HCT116 (cell line): ENCODE data around the gene GJD3. TPM values are rescaled to one million over a fixed set of nuclear protein-coding genes. Genes with fewer than 3 reads are reported as not detected.

Source experiments
- ATAC-seq: fragments of 200-7000 bp; cut with Tn5 transposase; 2 replicates; pipeline ENCODE4 v1.9.1; 2020; ENCODE audit warnings: mild to moderate bottlenecking, moderate library complexity
- BruUV-seq: library from RNA; stranded (reverse); fragments of 400-500 nt; replicated peaks from 2 replicates; lab custom pipeline; 2021; lab: Mats Ljungman, UMichigan
- CTCF ChIA-PET: fragments of 300-600 bp; sonication (Branson Sonifier 250); formaldehyde crosslinking; loops from one replicate; lab custom pipeline; 2021; ENCODE audit warnings: antibody characterized with exemption; lab: Charles Lee
- POLR2A ChIA-PET: fragments of 300-600, 350-600 bp; sonication (Branson Sonifier 250); formaldehyde crosslinking; loops from one replicate; lab custom pipeline; 2021; ENCODE audit warnings: antibody characterized with exemption; lab: Charles Lee
- RAD21 ChIA-PET, 2 experiments: fragments of 300-600 bp; sonication (Branson Sonifier 250); formaldehyde crosslinking; loops; one replicate each; lab custom pipeline; 2023; ENCODE audit warnings: low total read pairs in 2 of 2; ENCODE audit not compliant: uncharacterized antibody in 2 of 2, unreplicated experiment in 2 of 2, low non-redundant PET in 1 of 2; lab: Charles Lee
- DNase-seq: peaks from one replicate; pipeline ENCODE4 v3.0.0-alpha.2; 2010; ENCODE audit warnings: low read depth, low spot score
- H2AFZ ChIP-seq: fragments of 200-600 bp; shearing (Covaris generic), sonication (generic); 2 replicates; pipeline ENCODE4 v1.6.1; 2017; ENCODE audit warnings: low read depth, mixed run types, mixed read lengths, antibody characterized with exemption, low read length; ENCODE audit not compliant: poor library complexity, severe bottlenecking
- H3K27ac ChIP-seq: 2 replicates; pipeline ENCODE4 v1.5.1; 2012; ENCODE audit warnings: low read depth, low read length
- H3K27me3 ChIP-seq: fragments of 200-600 bp; sonication (generic); 2 replicates; pipeline ENCODE4 v1.6.1; 2016; ENCODE audit warnings: mixed run types, low read length, mixed read lengths; ENCODE audit not compliant: insufficient read depth
- H3K36me3 ChIP-seq, 2 experiments: fragments of 200-500 bp in 1 of 2; fragments of 200-600 bp in 1 of 2; sonication (Bioruptor generic) in 1 of 2; sonication (generic) in 1 of 2; 2 replicates each; pipeline versions ENCODE4 v1.5.1 to v1.6.1; 2014 to 2016; ENCODE audit warnings: low read length in 2 of 2, inconsistent platforms in 1 of 2, mixed read lengths in 1 of 2, mixed run types in 1 of 2; ENCODE audit not compliant: insufficient read depth in 2 of 2, control insufficient read depth in 1 of 2
- H3K4me1 ChIP-seq, 2 experiments: fragments of 200-600 bp in 1 of 2; sonication (generic) in 1 of 2; 2 replicates each; pipeline versions ENCODE4 v1.5.1 to v1.6.1; 2012 to 2017; ENCODE audit warnings: low read length in 2 of 2, inconsistent platforms in 1 of 2, mild to moderate bottlenecking in 1 of 2, mixed read lengths in 1 of 2, mixed run types in 1 of 2, moderate library complexity in 1 of 2; ENCODE audit not compliant: insufficient read depth in 2 of 2, control insufficient read depth in 1 of 2
- H3K4me2 ChIP-seq: fragments of 200-600 bp; sonication (generic); 2 replicates; pipeline ENCODE4 v1.6.1; 2017; ENCODE audit warnings: mixed run types, low read length, mixed read lengths
- H3K4me3 ChIP-seq, 2 experiments: fragments of 200-600 bp in 1 of 2; sonication (generic) in 1 of 2; replicated peaks in 1 of 2; 2 replicates each; pipeline ENCODE4 v1.5.1; 2011 to 2016; ENCODE audit warnings: low read length in 2 of 2, control low read depth in 1 of 2, low read depth in 1 of 2, mild to moderate bottlenecking in 1 of 2, mixed read lengths in 1 of 2, mixed run types in 1 of 2
- H3K79me2 ChIP-seq: fragments of 200-600 bp; sonication (generic); 2 replicates; pipeline ENCODE4 v1.6.1; 2017; ENCODE audit warnings: mild to moderate bottlenecking, mixed run types, low read length, moderate library complexity, mixed read lengths; ENCODE audit not compliant: insufficient read depth
- H3K9ac ChIP-seq: fragments of 200-600 bp; sonication (generic); 2 replicates; pipeline ENCODE4 v1.6.1; 2016; ENCODE audit warnings: low read length, mixed read lengths
- H3K9me2 ChIP-seq: fragments of 200-600 bp; sonication (generic), shearing (Covaris generic); 2 replicates; pipeline ENCODE4 v1.6.1; 2017; ENCODE audit warnings: mixed run types, mild to moderate bottlenecking, moderate library complexity; ENCODE audit not compliant: insufficient read depth
- H3K9me3 ChIP-seq, 2 experiments: fragments of 200-500 bp in 1 of 2; fragments of 200-600 bp in 1 of 2; sonication (Bioruptor generic) in 1 of 2; sonication (generic) in 1 of 2; 2 replicates each; pipeline ENCODE4 v1.6.1; 2014 to 2017; ENCODE audit warnings: low read length in 2 of 2, mixed read lengths in 2 of 2, inconsistent platforms in 1 of 2, low read depth in 1 of 2, mild to moderate bottlenecking in 1 of 2, mixed run types in 1 of 2, moderate library complexity in 1 of 2; ENCODE audit not compliant: control insufficient read depth in 1 of 2, insufficient read depth in 1 of 2
- H4K20me1 ChIP-seq: fragments of 200-600 bp; sonication (generic), shearing (Covaris generic); 2 replicates; pipeline ENCODE4 v1.6.1; 2017; ENCODE audit warnings: mixed run types, mild to moderate bottlenecking, moderate library complexity; ENCODE audit not compliant: insufficient read depth
- ATF3 ChIP-seq: IDR thresholded peaks from 2 replicates; pipeline ENCODE4 v1.6.1; 2012
- ELF1 ChIP-seq: IDR thresholded peaks from 2 replicates; pipeline ENCODE4 v1.6.1; 2012; ENCODE audit warnings: low read depth, borderline replicate concordance
- EZH2 ChIP-seq: fragments of 200-600 bp; sonication (generic); IDR thresholded peaks from 2 replicates; pipeline ENCODE4 v1.6.1; 2017; ENCODE audit warnings: antibody characterized with exemption, mixed run types
- FOSL1 ChIP-seq: IDR thresholded peaks from 2 replicates; pipeline ENCODE4 v1.6.1; 2012; ENCODE audit warnings: low read depth
- POLR2AphosphoS5 ChIP-seq: IDR thresholded peaks from 2 replicates; pipeline ENCODE4 v1.6.1; 2011; ENCODE audit warnings: mild to moderate bottlenecking, low read depth, low read length, moderate library complexity
- RAD21 ChIP-seq: IDR thresholded peaks from 2 replicates; pipeline ENCODE4 v1.6.1; 2012; ENCODE audit warnings: low read depth, mild to moderate bottlenecking
- SP1 ChIP-seq: IDR thresholded peaks from 2 replicates; pipeline ENCODE4 v1.6.1; 2012; ENCODE audit warnings: low read depth
- TCF7L2 ChIP-seq: IDR thresholded peaks from 2 replicates; pipeline ENCODE4 v1.7.0; 2011; ENCODE audit warnings: borderline replicate concordance, inconsistent platforms; ENCODE audit not compliant: insufficient read depth, insufficient read length; ENCODE audit errors: extremely low read depth
- ZFX ChIP-seq: fragments of 450-650 bp; IDR thresholded peaks from 2 replicates; pipeline ENCODE4 v1.6.1; 2017
- intact Hi-C: fragments of 100-400 bp; cut with micrococcal nuclease; formaldehyde crosslinking; loops from 2 replicates; pipeline ENCODE4 v1.10.0; 2022
- total RNA-seq: library from RNA; stranded (reverse); gene quantifications from one replicate; pipeline ENCODE4 v1.2.1, GENCODE V29; 2021; ENCODE audit not compliant: unreplicated experiment
- TF ChIP-seq, protein P1 (sequence below): IDR thresholded peaks from 2 replicates; pipeline ENCODE4 v1.6.1; 2012
- TF ChIP-seq, protein P2 (sequence below), 3 experiments: fragments of 200-600 bp in 1 of 3; sonication (generic) in 1 of 3; IDR thresholded peaks in 2 of 3; conservative IDR thresholded peaks in 1 of 3; 2 replicates each; pipeline ENCODE4 v1.5.1; 2012 to 2017; ENCODE audit warnings: low read depth in 2 of 3, low read length in 2 of 3, antibody characterized with exemption in 1 of 3, borderline replicate concordance in 1 of 3, control low read depth in 1 of 3, mild to moderate bottlenecking in 1 of 3, mixed read lengths in 1 of 3, mixed run types in 1 of 3, moderate library complexity in 1 of 3; ENCODE audit not compliant: insufficient read depth in 1 of 3

GJD3 gene
- total RNA-seq, 1 experiment from 2014 or later: not detected

DNA sequence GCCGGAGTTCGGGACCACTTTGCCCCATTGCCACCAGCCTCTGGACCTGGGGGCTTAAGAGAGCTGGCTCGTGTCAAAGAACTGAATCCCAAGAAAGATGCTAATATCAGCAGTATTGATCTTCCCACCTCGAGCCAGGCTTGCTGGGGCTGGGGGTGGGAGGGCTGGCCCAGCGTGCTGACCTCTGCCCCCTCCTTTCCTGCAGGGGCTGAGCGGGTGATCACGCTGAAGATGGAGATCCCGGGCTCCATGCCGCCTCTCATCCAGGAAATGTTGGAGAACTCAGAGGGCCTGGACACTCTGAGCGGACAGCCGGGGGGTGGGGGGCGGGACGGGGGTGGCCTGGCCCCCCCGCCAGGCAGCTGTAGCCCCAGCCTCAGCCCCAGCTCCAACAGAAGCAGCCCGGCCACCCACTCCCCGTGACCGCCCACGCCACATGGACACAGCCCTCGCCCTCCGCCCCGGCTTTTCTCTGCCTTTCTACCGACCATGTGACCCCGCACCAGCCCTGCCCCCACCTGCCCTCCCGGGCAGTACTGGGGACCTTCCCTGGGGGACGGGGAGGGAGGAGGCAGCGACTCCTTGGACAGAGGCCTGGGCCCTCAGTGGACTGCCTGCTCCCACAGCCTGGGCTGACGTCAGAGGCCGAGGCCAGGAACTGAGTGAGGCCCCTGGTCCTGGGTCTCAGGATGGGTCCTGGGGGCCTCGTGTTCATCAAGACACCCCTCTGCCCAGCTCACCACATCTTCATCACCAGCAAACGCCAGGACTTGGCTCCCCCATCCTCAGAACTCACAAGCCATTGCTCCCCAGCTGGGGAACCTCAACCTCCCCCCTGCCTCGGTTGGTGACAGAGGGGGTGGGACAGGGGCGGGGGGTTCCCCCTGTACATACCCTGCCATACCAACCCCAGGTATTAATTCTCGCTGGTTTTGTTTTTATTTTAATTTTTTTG, 8.5 kb downstream of the GJD3 start:
- Histone ChIP-seq H3K79me2 (no peaks in the 10 kb centered on the region), H3K9ac (no peak overlapping the region), H2AFZ (no peak overlapping the region), H3K4me1 (peaks cover 0 to 8% of the 10 kb centered on the region in 2 experiments; a peak in 2 of 4 replicates), H3K9me2 (no peaks in the 10 kb centered on the region)
- CTCF ChIA-PET: interaction anchor here (1.4 to 5.8 kb wide), 4 partner anchors 52 to 204 kb away, joined by 3 to 107 read pairs (median 12); partner anchors contain the start of gene RARA
- DNase-seq (no peak), ATAC-seq (no peak)
- TF ChIP-seq, protein P1, sequence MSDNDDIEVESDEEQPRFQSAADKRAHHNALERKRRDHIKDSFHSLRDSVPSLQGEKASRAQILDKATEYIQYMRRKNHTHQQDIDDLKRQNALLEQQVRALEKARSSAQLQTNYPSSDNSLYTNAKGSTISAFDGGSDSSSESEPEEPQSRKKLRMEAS: no peak
- TF ChIP-seq, all 23 proteins: peak for 0
- Histone ChIP-seq H3K4me2 (no peak overlapping the region), H3K9me3 (no peaks in the 10 kb centered on the region), H3K4me3 (no peak overlapping the region), H3K27ac (no peak overlapping the region), H4K20me1 (no peaks in the 10 kb centered on the region), H3K27me3 (no peaks in the 10 kb centered on the region), H3K36me3 (peaks cover 7 to 17% of the 10 kb centered on the region in 2 experiments; a peak in 2 of 4 replicates)
- no TSS peak for BruUV-seq
- ChIA-PET POLR2A (no interaction called here), RAD21 (no interaction called here)
- intact Hi-C loops: loop anchor here (1.0 to 5.0 kb wide), 3 partner anchors 53 to 344 kb away; no protein-coding TSS in a partner anchor

- no peak for DNase-seq
- Histone ChIP-seq H3K4me1 (peaks cover 0 to 8% of the 10 kb centered on the region in 2 experiments; a peak in 2 of 4 replicates), H4K20me1 (no peaks in the 10 kb centered on the region), H3K4me3 (no peak overlapping the region)
- POLR2A ChIA-PET: no interaction called here
- TF ChIP-seq TCF7L2 (no peak), EZH2 (no peak), POLR2AphosphoS5 (no peak), ELF1 (no peak), RAD21 (peak; percentile 98), SP1 (no peak), ATF3 (no peak), FOSL1 (no peak), ZFX (no peak)
- TF ChIP-seq, protein P2, sequence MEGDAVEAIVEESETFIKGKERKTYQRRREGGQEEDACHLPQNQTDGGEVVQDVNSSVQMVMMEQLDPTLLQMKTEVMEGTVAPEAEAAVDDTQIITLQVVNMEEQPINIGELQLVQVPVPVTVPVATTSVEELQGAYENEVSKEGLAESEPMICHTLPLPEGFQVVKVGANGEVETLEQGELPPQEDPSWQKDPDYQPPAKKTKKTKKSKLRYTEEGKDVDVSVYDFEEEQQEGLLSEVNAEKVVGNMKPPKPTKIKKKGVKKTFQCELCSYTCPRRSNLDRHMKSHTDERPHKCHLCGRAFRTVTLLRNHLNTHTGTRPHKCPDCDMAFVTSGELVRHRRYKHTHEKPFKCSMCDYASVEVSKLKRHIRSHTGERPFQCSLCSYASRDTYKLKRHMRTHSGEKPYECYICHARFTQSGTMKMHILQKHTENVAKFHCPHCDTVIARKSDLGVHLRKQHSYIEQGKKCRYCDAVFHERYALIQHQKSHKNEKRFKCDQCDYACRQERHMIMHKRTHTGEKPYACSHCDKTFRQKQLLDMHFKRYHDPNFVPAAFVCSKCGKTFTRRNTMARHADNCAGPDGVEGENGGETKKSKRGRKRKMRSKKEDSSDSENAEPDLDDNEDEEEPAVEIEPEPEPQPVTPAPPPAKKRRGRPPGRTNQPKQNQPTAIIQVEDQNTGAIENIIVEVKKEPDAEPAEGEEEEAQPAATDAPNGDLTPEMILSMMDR (IDR thresholded peaks at IDR 0.05 in 2 of 3, conservative IDR thresholded peaks at IDR 0.05 in 1 of 3; ENCODE audit: borderline replicate concordance in 1 of 3, insufficient read depth in 1 of 3, low read depth in 2 of 3, low read length in 2 of 3): peak; percentile 93 to 95 (median 95)
- TF ChIP-seq, all 23 proteins: peak for 2
- H3K9me3 ChIP-seq: no peaks in the 10 kb centered on the region
- H3K27ac ChIP-seq: no peak overlapping the region
- H3K4me2 ChIP-seq: no peak overlapping the region
- ChIA-PET CTCF (interaction anchor here (0.7 to 5.8 kb wide), 13 partner anchors 10 to 242 kb away, joined by 3 to 107 read pairs (median 3); partner anchors contain the start of genes GJD3, RARA and TOP2A), RAD21 (interaction anchor here (0.6 to 2.3 kb wide), 9 partner anchors 10 to 157 kb away, joined by 3 to 11 read pairs (median 4); no protein-coding TSS in a partner anchor)
- H3K9me2 ChIP-seq: no peaks in the 10 kb centered on the region
- H2AFZ ChIP-seq: no peak overlapping the region
- H3K9ac ChIP-seq: no peak overlapping the region
- no TSS peak for BruUV-seq
- no peaks in the 10 kb centered on the region for H3K27me3 ChIP-seq
- peaks cover 7 to 18% of the 10 kb centered on the region in 2 experiments; a peak in 2 of 4 replicates for H3K36me3 ChIP-seq
- peak; percentile 81 for ATAC-seq
- intact Hi-C loops: loop anchor here (1.0 to 5.0 kb wide), 3 partner anchors 52 to 343 kb away; no protein-coding TSS in a partner anchor
- no peaks in the 10 kb centered on the region; the same call in 1 of the 2 replicates for H3K79me2 ChIP-seq
Measured at GRCh38 chr17:40355123-40355803, 9.3 kb downstream of the GJD3 start.
